Activated CD4-positive, alpha-beta memory T cell treated with anti-CD3 and anti-CD28 coated beads, Interleukin-2, amount 10 ng/mL, durations not matched to agents 7 days and 5 days (primary cell): ENCODE measurements around the gene TICRR. TPM values are rescaled to one million over a fixed set of nuclear protein-coding genes. Genes with fewer than 3 reads are reported as not detected.
"Not testable (repeated sequence)": the region's sequence is repeated elsewhere in the genome, so short reads cannot be mapped to it uniquely, and the experiment has no call there.

ENCODE experiments used
- CTCF ChIA-PET: fragments of 350-600 bp; sonication (Branson Sonifier 250); formaldehyde crosslinking; loops from one replicate; lab custom pipeline; 2021; ENCODE audit warnings: antibody characterized with exemption, inconsistent platforms; lab: Charles Lee
- POLR2A ChIA-PET: fragments of 350-600 bp; sonication (Branson Sonifier 250); formaldehyde crosslinking; loops from one replicate; lab custom pipeline; 2021; ENCODE audit warnings: antibody characterized with exemption; lab: Charles Lee
- DNase-seq: peaks from one replicate; pipeline ENCODE4 v3.0.0-alpha.2; 2020
- H3K27ac Mint-ChIP-seq: one replicate; pipeline ENCODE4 v1.8.0; 2021; ENCODE audit warnings: mild to moderate bottlenecking, mixed read lengths
- H3K27me3 Mint-ChIP-seq: one replicate; pipeline ENCODE4 v1.8.0; 2021; ENCODE audit warnings: mixed read lengths
- H3K36me3 Mint-ChIP-seq: one replicate; pipeline ENCODE4 v1.8.0; 2021; ENCODE audit warnings: low read depth, mixed read lengths
- H3K4me1 Mint-ChIP-seq: one replicate; pipeline ENCODE4 v1.8.0; 2021; ENCODE audit warnings: mixed read lengths
- H3K4me3 Mint-ChIP-seq: one replicate; pipeline ENCODE4 v1.8.0; 2021; ENCODE audit warnings: mild to moderate bottlenecking, mixed read lengths
- H3K9me3 Mint-ChIP-seq: one replicate; pipeline ENCODE4 v1.8.0; 2021; ENCODE audit warnings: mixed read lengths
- total RNA-seq, 2 experiments: library from RNA; stranded (reverse); gene quantifications; one replicate each; pipeline ENCODE4 v1.2.3, GENCODE V29; 2021

TICRR gene, protein sequence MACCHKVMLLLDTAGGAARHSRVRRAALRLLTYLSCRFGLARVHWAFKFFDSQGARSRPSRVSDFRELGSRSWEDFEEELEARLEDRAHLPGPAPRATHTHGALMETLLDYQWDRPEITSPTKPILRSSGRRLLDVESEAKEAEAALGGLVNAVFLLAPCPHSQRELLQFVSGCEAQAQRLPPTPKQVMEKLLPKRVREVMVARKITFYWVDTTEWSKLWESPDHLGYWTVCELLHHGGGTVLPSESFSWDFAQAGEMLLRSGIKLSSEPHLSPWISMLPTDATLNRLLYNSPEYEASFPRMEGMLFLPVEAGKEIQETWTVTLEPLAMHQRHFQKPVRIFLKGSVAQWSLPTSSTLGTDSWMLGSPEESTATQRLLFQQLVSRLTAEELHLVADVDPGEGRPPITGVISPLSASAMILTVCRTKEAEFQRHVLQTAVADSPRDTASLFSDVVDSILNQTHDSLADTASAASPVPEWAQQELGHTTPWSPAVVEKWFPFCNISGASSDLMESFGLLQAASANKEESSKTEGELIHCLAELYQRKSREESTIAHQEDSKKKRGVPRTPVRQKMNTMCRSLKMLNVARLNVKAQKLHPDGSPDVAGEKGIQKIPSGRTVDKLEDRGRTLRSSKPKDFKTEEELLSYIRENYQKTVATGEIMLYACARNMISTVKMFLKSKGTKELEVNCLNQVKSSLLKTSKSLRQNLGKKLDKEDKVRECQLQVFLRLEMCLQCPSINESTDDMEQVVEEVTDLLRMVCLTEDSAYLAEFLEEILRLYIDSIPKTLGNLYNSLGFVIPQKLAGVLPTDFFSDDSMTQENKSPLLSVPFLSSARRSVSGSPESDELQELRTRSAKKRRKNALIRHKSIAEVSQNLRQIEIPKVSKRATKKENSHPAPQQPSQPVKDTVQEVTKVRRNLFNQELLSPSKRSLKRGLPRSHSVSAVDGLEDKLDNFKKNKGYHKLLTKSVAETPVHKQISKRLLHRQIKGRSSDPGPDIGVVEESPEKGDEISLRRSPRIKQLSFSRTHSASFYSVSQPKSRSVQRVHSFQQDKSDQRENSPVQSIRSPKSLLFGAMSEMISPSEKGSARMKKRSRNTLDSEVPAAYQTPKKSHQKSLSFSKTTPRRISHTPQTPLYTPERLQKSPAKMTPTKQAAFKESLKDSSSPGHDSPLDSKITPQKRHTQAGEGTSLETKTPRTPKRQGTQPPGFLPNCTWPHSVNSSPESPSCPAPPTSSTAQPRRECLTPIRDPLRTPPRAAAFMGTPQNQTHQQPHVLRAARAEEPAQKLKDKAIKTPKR (N-terminal part only)
- total RNA-seq, result 10 to 100 TPM; 18.2 to 18.5 TPM

DNA sequence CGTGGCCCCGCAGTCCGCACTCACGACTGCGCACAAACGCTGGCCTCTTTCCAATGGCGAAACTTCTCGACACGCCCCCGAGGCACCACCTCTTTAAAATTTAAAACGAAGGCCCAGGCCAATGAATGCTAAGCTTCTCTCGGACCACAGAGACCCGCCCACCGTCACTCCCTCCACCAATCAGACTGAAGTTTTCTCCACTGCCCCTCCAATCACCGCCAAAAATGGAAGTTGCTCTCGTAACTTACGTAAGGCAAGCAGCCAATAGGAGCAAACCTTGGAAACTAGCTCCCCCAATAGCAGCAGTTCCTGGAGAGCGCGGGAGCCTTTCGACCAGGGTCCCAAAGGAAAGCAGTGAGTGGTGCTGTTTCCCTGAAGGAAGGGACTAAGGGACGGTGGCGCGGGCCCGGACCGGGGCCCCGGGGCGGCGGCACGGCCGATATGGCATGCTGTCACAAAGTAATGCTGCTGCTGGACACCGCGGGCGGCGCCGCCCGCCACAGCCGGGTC lies at the start of gene TICRR:
Gene TICRR (plus strand): TSS at position 324 of the 510 bp plus-strand sequence. CDS start 118 bp downstream, at position 442.
- H3K27me3 Mint-ChIP-seq, result peaks cover 14% of the 10 kb centered on the region
- H3K4me3 Mint-ChIP-seq, result peak within 1 kb of the TSS; percentile 84
- H3K36me3 Mint-ChIP-seq, result peaks cover 32% of the 10 kb centered on the region
- peak within 1 kb of the TSS; percentile 76 for H3K27ac Mint-ChIP-seq
- DNase-seq, result peak; percentile 97
- no peaks in the 10 kb centered on the region for H3K9me3 Mint-ChIP-seq
- H3K4me1 Mint-ChIP-seq, result peaks cover 37% of the 10 kb centered on the region
- ChIA-PET CTCF (interaction anchor here (0.6 to 1.4 kb wide), 10 partner anchors 9 to 1239 kb away, joined by 3 to 6 read pairs (median 3); no protein-coding TSS in a partner anchor), POLR2A (interaction anchor here (0.8 to 2.2 kb wide), 12 partner anchors 9 to 484 kb away, joined by 3 to 9 read pairs (median 4); partner anchors contain the start of gene ZNF710)

DNA sequence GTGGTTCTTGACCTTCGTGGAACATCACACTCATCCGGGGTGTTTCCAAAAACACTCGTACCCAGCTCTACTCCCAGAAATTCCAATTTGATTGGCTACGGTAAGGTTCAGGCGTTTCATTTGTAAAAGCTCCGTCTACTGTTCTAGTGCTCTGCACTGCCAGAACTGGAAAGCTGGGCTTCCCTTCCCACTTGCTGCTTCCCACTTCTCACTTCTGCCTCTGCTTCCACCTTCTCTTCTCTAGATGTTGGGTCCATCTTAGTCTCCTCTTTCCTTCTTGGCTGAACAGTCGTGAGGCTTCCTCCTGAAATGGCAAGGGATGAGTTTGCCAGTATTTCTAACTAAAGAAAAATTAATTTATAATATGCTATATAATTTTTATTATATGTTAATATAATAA lies 49.1 kb upstream of the TICRR start:
- Mint-ChIP-seq H3K27me3 (peaks cover 5% of the 10 kb centered on the region), H3K36me3 (no peaks in the 10 kb centered on the region), H3K9me3 (no peaks in the 10 kb centered on the region), H3K4me3 (no peak overlapping the region), H3K27ac (no peak overlapping the region), H3K4me1 (no peaks in the 10 kb centered on the region)
- ChIA-PET POLR2A (no interaction called here), CTCF (no interaction called here)
- DNase-seq, result no peak

DNA sequence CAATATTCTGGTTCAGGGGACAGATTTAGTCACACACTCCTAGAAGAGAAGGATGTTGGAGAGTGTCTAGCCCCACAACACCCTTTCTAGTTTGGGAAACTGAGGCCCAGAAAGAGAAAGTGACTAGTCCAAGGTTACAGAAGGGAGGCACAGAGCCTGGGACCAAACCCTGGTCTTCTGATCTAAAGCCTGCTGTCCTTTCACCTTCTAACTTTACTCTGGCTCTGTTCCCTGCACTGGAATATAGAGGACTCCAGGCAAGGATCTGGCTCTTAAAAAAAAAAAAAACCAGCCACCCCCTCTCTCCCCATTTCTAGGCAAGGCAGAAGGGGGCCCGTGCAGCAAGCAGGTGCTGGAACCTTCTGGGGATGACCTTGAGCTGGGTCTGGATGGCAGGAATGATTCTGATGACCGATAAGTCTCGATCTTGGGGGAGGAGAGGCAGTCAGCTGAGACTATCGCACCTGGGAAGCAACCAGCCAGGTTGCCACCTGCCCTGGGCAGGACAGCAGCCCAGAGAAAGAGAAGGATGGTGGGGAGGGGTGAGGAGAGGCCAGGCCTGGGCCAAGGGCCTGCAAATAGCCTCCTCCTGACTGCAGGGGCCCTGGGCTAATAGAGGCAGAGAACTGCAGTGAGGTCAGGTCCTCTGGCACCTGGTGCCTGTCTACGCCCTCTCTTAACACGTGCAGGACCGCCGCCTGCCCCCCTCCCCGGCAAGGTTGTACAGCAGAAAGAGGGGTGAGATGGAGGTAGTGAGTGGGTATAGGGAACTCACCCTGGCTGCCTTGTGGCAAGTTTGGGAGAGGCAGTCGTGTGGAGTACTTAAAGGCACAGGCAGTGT lies 48.4 kb upstream of the TICRR start:
- CTCF ChIA-PET, result no interaction called here
- H3K9me3 Mint-ChIP-seq, result no peaks in the 10 kb centered on the region
- H3K27me3 Mint-ChIP-seq, result peaks cover 5% of the 10 kb centered on the region

DNA sequence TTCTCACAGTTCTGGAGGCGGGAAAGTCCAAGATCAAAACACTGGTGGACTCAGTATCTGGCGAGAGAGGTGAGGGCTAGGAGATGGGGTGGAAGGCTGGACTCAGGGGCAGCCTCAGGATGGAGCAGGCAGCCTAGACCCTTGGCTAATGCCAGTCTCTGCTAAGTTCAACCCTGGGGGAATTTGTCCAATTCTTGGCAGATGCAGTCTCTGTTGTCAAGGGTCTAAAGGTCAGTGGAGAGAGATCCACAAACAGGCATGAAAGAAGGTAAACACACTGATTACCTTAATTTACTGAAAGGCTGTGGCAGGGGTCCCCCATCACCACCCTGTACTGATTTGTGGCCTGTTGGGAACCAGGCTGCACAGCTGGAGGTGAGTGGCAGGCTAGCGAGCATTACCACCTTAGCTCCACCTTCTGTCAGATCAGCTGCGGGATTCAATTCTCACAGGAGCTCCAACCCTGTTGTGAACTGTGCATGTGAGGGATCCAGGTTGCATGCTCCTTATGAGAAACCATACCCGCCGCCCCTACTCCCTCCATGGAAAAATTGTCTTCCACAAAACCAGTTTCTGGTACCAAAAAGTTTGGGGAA lies 46.4 kb upstream of the TICRR start:
- no peak for DNase-seq
- Mint-ChIP-seq H3K36me3 (no peaks in the 10 kb centered on the region), H3K4me3 (no peak overlapping the region), H3K9me3 (no peaks in the 10 kb centered on the region), H3K27me3 (peaks cover under 1% of the 10 kb centered on the region), H3K27ac (no peak overlapping the region), H3K4me1 (no peaks in the 10 kb centered on the region)
- CTCF ChIA-PET, result no interaction called here
- POLR2A ChIA-PET, result no interaction called here

More for the DNA sequence above, 48.4 kb upstream of the TICRR start:
- no peak overlapping the region for H3K27ac Mint-ChIP-seq
- no peaks in the 10 kb centered on the region for H3K36me3 Mint-ChIP-seq
- POLR2A ChIA-PET, result no interaction called here
- H3K4me1 Mint-ChIP-seq, result no peaks in the 10 kb centered on the region
- no peak for DNase-seq
- H3K4me3 Mint-ChIP-seq, result no peak overlapping the region

DNA sequence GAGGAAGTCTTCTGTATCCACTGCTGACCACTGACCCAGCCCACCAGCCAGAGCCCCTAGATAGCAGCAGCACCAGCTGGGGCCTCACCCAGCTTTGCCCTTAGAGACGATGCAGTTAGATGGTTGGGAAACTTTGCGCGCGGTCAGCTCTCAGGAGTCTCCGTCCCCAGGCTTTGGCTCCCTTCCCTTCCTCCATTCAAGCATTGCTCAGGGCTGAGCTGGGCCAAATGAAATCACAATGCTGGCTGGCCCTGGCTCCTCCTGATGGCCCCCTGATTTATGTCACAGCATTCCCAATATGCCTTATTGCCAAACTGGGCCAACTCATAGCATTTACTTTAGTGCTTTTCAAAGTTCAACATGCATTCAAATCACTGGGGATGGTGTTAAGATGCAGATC lies 44.3 kb upstream of the TICRR start:
- H3K4me1 Mint-ChIP-seq, result no peaks in the 10 kb centered on the region
- H3K9me3 Mint-ChIP-seq, result peaks cover 2% of the 10 kb centered on the region
- H3K4me3 Mint-ChIP-seq, result no peak overlapping the region
- H3K36me3 Mint-ChIP-seq, result no peaks in the 10 kb centered on the region
- peaks cover 11% of the 10 kb centered on the region for H3K27me3 Mint-ChIP-seq
- POLR2A ChIA-PET, result no interaction called here
- no peak for DNase-seq
- H3K27ac Mint-ChIP-seq, result no peak overlapping the region
- CTCF ChIA-PET, result no interaction called here

DNA sequence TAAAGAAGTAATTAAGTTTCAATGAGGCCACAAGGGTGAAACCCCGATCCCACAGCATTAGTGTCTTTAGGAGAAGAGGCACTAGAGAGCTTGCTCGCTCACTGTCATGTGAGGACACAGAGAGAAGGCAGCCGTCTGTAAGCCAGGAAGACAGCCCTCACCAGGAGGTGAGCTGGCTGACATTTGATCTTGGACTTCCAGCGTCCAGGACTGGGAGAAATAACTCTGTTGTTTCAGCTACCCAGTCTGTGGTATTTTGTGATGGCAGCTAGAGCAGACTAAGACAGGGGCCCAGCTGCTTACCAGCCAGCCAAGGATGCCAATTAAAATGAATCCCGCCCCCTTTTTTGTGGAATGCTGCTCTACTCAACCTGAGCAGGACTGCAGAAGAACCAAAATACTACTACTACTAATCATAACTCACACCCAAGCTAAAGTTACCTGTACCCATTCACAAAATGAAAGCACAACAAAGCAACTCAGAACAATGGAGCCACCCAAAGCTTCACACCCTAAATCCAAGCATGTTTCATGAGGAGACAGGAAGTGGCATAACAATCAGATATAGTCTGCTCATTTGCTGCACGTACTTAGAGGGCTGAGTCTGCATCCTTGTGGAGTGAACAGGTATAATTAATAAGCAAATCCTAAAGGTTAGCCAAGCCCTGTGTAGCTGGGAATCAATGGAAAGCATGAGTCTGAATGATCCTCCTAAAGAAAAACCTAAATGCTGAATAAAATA lies 43.3 kb upstream of the TICRR start:
- no peak overlapping the region for H3K4me3 Mint-ChIP-seq
- POLR2A ChIA-PET, result no interaction called here
- peaks cover 14% of the 10 kb centered on the region for H3K27me3 Mint-ChIP-seq
- peaks cover 2% of the 10 kb centered on the region for H3K9me3 Mint-ChIP-seq
- DNase-seq, result no peak
- H3K4me1 Mint-ChIP-seq, result no peaks in the 10 kb centered on the region
- CTCF ChIA-PET, result no interaction called here
- no peaks in the 10 kb centered on the region for H3K36me3 Mint-ChIP-seq
- H3K27ac Mint-ChIP-seq, result no peak overlapping the region

DNA sequence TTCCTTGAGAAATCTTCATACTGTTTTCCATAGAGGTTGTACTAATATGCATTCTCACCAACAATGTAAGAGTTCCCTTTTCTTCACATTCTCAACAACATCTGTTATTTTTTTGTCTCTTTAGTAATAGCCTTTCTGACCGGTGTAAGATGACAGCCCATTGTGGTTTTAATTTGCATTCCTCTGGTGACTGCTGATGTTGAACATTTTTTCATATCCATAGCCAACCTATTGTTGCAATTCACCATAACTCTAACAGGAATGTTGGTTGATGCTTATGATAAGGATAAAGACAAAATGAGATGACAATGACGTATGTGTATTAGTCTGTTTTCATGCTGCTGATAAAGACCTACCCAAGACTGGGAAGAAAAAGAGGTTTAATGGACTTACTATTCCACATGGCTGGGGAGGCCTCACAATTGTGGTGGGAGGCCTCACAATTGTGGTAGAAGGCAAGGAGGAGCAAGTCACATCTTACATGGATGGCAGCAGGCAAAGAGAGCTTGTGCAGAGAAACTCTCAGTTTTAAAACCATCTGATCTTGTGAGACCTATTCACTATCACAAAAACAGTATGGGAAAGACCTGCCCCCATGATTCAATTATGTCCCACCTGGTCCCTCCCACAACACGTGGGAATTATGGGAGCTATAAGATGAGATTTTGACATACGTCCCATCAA lies 41.3 kb upstream of the TICRR start:
- DNase-seq, result no peak
- Mint-ChIP-seq H3K27ac (no peak overlapping the region), H3K9me3 (peaks cover 9% of the 10 kb centered on the region), H3K4me1 (no peaks in the 10 kb centered on the region), H3K27me3 (peaks cover 14% of the 10 kb centered on the region), H3K36me3 (no peaks in the 10 kb centered on the region), H3K4me3 (no peak overlapping the region)
- ChIA-PET CTCF (no interaction called here), POLR2A (interaction anchor here (0.6 kb wide), 1 partner anchor 30 kb away, joined by 3 read pairs; no protein-coding TSS in a partner anchor)

DNA sequence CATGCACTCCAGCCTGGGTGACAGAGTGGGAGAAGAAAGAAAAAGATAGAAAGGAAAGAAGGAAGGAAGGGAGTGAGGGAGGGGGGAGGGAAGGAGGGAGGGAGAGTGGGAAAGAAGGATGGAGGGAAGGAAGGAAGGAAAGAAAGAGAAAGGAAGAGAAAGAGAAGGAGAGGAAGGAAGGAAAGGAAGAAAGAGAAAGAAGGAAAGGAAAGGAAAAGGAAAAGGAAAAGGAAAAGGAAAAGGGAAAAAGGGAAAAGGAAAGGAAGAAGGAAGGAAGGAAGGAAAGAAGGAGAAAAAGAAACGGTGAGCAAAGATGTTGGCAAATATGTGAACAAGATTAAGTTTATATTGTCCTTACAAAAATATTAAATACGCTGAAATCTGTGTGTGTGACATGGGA lies 36.2 kb upstream of the TICRR start:
- H3K27me3 Mint-ChIP-seq, result peaks cover 27% of the 10 kb centered on the region
- DNase-seq, result no peak
- POLR2A ChIA-PET, result no interaction called here
- H3K4me1 Mint-ChIP-seq, result no peaks in the 10 kb centered on the region
- no peak overlapping the region for H3K27ac Mint-ChIP-seq
- no peaks in the 10 kb centered on the region for H3K36me3 Mint-ChIP-seq
- no peak overlapping the region for H3K4me3 Mint-ChIP-seq
- peaks cover 8% of the 10 kb centered on the region for H3K9me3 Mint-ChIP-seq
- CTCF ChIA-PET, result interaction anchor here (0.5 to 1.5 kb wide), 2 partner anchors 59 to 181 kb away, joined by 3 read pairs; no protein-coding TSS in a partner anchor

DNA sequence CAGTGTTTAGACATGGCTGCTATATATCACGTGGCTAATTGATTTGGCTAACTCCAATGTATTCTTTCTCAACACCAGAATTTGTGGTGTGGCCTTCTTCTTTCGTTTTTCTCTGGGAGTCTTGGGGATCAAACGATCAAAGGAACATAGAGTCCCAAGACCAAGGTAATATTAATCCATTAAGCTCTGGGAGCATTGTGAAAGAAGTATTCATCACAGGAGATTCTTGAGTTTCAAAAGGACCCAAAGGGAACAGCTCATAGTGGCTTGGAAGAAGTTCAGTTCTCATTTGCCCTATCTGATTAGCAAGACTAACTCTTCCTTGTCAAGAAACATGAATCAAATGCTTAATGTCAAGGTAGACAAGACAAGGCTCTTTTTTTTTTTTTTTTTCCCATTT lies 32.9 kb upstream of the TICRR start:
- POLR2A ChIA-PET, result no interaction called here
- Mint-ChIP-seq H3K4me1 (no peaks in the 10 kb centered on the region), H3K27me3 (peaks cover 24% of the 10 kb centered on the region), H3K4me3 (no peak overlapping the region), H3K9me3 (peaks cover 7% of the 10 kb centered on the region), H3K36me3 (no peaks in the 10 kb centered on the region), H3K27ac (no peak overlapping the region)
- CTCF ChIA-PET, result no interaction called here
- DNase-seq, result no peak

DNA sequence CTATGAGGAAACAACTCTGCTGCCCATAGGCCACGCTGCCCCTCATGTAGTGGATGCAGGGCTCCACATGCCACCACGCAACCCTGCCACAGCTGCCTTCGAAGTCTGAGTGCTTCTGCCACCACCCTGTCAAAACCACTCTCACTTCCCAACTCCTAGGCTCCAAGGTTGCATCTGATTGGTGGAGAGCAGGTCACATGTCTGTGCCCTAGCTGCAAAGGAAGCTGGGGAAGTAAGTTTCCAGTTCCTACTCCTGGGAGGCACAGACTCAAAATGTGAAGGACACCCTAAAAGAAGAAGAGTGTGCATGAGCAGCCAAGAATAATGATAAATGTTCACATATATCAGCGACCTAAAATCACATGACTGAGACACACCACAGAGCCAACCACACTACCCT lies 31.9 kb upstream of the TICRR start:
- Mint-ChIP-seq H3K27me3 (peaks cover 25% of the 10 kb centered on the region), H3K4me1 (no peaks in the 10 kb centered on the region), H3K4me3 (no peak overlapping the region), H3K27ac (no peak overlapping the region), H3K9me3 (no peaks in the 10 kb centered on the region), H3K36me3 (no peaks in the 10 kb centered on the region)
- DNase-seq, result no peak
- ChIA-PET CTCF (no interaction called here), POLR2A (no interaction called here)

DNA sequence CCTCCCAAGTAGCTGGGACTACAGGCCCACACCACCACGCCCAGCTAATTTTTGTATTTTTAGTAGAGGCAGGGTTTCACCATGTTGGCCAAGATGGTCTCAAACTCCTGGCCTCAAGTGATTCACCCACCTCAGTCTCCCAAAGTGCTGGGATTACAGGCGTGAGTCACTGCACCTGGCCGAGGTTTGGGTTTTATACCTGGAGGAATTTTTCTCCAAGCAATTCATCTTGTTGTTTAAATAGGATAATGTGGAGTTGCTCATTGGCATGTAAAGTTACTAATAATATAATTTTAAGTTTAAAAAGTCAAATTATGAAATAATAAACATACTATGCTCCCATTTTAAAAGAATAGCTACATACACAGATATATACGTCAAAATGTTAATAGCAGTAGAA lies 26.1 kb upstream of the TICRR start:
- CTCF ChIA-PET, POLR2A ChIA-PET, H3K36me3 Mint-ChIP-seq, H3K27ac Mint-ChIP-seq, DNase-seq, H3K4me3 Mint-ChIP-seq, H3K9me3 Mint-ChIP-seq, H3K4me1 Mint-ChIP-seq: not testable (repeated sequence)
- peaks cover 14% of the 10 kb centered on the region for H3K27me3 Mint-ChIP-seq
